Measurements from ENCODE around the gene GIGYF2. TPM values are rescaled to one million over a fixed set of nuclear protein-coding genes. Genes with fewer than 3 reads are reported as not detected.

The GIGYF2 gene
- total and polyA plus RNA-seq, 2 donors from 2014 or later, result 13.5 to 79.8 TPM

DNA sequence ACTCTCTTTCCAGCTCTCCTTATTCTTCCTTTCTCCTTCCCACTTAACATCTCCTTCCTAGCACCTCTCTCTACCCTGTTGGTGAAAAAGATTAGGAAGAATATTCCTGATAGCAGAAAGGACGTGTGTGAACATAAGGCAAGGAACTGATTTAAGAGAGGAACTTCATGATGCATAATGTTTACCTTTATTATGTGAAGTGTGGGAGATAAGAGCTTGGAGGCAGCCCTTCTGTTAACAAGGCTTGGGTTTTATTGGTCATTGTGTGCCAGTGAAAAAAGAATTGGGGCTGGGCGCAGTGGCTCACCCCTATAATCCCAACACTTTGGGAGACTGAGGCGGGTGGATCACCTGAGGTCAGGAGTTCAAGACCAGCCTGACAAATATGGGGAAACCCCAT is 44.8 kb downstream of the GIGYF2 start:
- intact Hi-C loops (cut with DNase I), result no loop called here
- Histone ChIP-seq H3K9me3 (ENCODE audit: control insufficient read depth in 2 of 3, insufficient read depth in 1 of 3, low read length in 3 of 3) (no peaks in the 10 kb centered on the region), H3K9ac (ENCODE audit: low read length in 3 of 3) (no peak overlapping the region), H3K4me3 (ENCODE audit: low read length in 3 of 3) (no peak overlapping the region), H3K27me3 (ENCODE audit: control insufficient read depth, insufficient read depth, low read length) (no peaks in the 10 kb centered on the region), H3K36me3 (ENCODE audit: control insufficient read depth in 2 of 3, insufficient read depth in 3 of 3, low read length in 3 of 3) (peaks cover 3 to 8% (median 4%) of the 10 kb centered on the region in 3 donors), H3K27ac (ENCODE audit: low read depth in 2 of 2, low read length in 2 of 2) (no peak overlapping the region), H3K4me1 (ENCODE audit: control insufficient read depth in 2 of 3, insufficient read depth in 2 of 3, low read depth in 1 of 3, low read length in 3 of 3) (no peaks in the 10 kb centered on the region)
- FAIRE-seq (no peak), DNase-seq (no peak)
- TF ChIP-seq, protein P1, sequence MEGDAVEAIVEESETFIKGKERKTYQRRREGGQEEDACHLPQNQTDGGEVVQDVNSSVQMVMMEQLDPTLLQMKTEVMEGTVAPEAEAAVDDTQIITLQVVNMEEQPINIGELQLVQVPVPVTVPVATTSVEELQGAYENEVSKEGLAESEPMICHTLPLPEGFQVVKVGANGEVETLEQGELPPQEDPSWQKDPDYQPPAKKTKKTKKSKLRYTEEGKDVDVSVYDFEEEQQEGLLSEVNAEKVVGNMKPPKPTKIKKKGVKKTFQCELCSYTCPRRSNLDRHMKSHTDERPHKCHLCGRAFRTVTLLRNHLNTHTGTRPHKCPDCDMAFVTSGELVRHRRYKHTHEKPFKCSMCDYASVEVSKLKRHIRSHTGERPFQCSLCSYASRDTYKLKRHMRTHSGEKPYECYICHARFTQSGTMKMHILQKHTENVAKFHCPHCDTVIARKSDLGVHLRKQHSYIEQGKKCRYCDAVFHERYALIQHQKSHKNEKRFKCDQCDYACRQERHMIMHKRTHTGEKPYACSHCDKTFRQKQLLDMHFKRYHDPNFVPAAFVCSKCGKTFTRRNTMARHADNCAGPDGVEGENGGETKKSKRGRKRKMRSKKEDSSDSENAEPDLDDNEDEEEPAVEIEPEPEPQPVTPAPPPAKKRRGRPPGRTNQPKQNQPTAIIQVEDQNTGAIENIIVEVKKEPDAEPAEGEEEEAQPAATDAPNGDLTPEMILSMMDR (IDR thresholded peaks at IDR 0.05; ENCODE audit: borderline replicate concordance, extremely low read depth, insufficient read depth), result no peak

DNA sequence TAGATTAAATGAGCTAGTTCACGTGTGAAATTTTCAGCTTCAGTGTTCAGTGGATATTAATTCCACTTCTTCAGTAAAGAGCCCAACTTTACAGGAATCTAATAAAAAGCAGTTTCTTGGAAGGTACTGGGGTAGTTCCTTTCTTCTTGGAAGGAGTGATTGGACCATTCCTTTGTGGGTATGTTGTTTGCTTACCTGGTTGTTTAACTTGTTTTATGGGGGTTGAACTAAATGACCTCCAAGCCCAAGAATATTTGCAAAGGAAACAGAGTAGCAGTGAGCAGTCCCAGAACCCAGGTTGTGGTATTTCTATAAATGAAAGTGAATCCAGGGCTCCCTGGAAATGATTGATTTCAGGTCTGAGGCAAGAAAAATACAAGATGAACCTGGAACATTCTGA is 47.8 kb downstream of the GIGYF2 start:
- H3K9me3 ChIP-seq (ENCODE audit: control insufficient read depth in 2 of 3, insufficient read depth in 1 of 3, low read length in 3 of 3), result no peaks in the 10 kb centered on the region
- TF ChIP-seq, protein P1 (IDR thresholded peaks at IDR 0.05; ENCODE audit: borderline replicate concordance, extremely low read depth, insufficient read depth), result no peak
- H3K27ac ChIP-seq (ENCODE audit: low read depth in 2 of 2, low read length in 2 of 2), result no peak overlapping the region
- no peak for DNase-seq
- peaks cover 5 to 20% (median 11%) of the 10 kb centered on the region in 3 donors for H3K36me3 ChIP-seq (ENCODE audit: control insufficient read depth in 2 of 3, insufficient read depth in 3 of 3, low read length in 3 of 3)
- intact Hi-C loops (cut with DNase I), result no loop called here
- no peak for FAIRE-seq
- no peak overlapping the region for H3K4me3 ChIP-seq (ENCODE audit: low read length in 3 of 3)
- H3K9ac ChIP-seq (ENCODE audit: low read length in 3 of 3), result no peak overlapping the region
- no peaks in the 10 kb centered on the region for H3K4me1 ChIP-seq (ENCODE audit: control insufficient read depth in 2 of 3, insufficient read depth in 2 of 3, low read depth in 1 of 3, low read length in 3 of 3)
- H3K27me3 ChIP-seq (ENCODE audit: control insufficient read depth, insufficient read depth, low read length), result no peaks in the 10 kb centered on the region

DNA sequence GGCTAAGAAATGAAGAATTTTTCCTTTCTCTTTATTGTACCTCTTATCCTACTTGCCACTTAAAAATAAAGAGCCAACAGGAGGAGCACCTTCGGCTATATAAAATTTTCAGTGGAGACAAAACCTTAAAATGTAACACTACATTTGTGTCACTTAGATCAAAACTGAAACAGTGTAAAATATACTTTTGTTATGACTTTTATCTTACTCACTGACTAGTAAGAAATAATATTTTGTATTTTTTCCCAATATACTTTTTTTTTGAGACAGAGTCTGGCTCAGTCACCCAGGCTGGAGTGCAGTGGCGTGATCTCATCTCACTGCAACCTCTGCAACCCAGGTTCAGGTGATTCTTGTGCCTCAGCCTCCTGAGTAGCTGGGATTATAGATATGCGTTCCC is 50.9 kb downstream of the GIGYF2 start:
- H3K9ac ChIP-seq (ENCODE audit: low read length in 3 of 3), result no peak overlapping the region
- FAIRE-seq (no peak), DNase-seq (no peak)
- intact Hi-C loops (cut with DNase I), result no loop called here
- H3K9me3 ChIP-seq (ENCODE audit: control insufficient read depth in 2 of 3, insufficient read depth in 1 of 3, low read length in 3 of 3), result no peaks in the 10 kb centered on the region
- peaks cover 7 to 34% (median 14%) of the 10 kb centered on the region in 3 donors for H3K36me3 ChIP-seq (ENCODE audit: control insufficient read depth in 2 of 3, insufficient read depth in 3 of 3, low read length in 3 of 3)
- TF ChIP-seq, protein P1 (IDR thresholded peaks at IDR 0.05; ENCODE audit: borderline replicate concordance, extremely low read depth, insufficient read depth), result no peak
- no peaks in the 10 kb centered on the region for H3K4me1 ChIP-seq (ENCODE audit: control insufficient read depth in 2 of 3, insufficient read depth in 2 of 3, low read depth in 1 of 3, low read length in 3 of 3)
- no peak overlapping the region for H3K4me3 ChIP-seq (ENCODE audit: low read length in 3 of 3)
- no peak overlapping the region for H3K27ac ChIP-seq (ENCODE audit: low read depth in 2 of 2, low read length in 2 of 2)
- H3K27me3 ChIP-seq (ENCODE audit: control insufficient read depth, insufficient read depth, low read length), result no peaks in the 10 kb centered on the region

DNA sequence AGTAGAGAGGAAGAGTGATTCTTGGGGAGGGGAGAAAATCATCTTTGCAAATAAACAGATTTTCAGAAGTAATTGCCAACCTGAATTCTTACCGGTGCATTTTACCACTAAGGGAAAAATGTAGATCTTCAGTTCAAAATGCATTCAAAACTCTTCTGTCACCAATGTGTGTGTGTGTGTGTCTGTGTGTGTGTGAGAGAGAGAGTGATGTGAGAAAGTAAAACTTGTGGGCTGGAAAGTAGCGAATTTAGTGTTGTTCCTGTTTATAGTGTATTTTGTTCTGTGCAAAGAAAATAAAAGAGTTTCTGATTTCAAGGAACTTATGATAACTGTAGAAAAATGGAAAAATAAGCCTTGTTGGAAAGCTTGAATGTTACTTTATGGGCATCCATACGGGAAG is 52.2 kb downstream of the GIGYF2 start:
- peaks cover 7 to 34% (median 14%) of the 10 kb centered on the region in 3 donors for H3K36me3 ChIP-seq (ENCODE audit: control insufficient read depth in 2 of 3, insufficient read depth in 3 of 3, low read length in 3 of 3)
- no peaks in the 10 kb centered on the region for H3K4me1 ChIP-seq (ENCODE audit: control insufficient read depth in 2 of 3, insufficient read depth in 2 of 3, low read depth in 1 of 3, low read length in 3 of 3)
- H3K4me3 ChIP-seq (ENCODE audit: low read length in 3 of 3), result no peak overlapping the region
- FAIRE-seq, result no peak
- no peak overlapping the region for H3K27ac ChIP-seq (ENCODE audit: low read depth in 2 of 2, low read length in 2 of 2)
- H3K9me3 ChIP-seq (ENCODE audit: control insufficient read depth in 2 of 3, insufficient read depth in 1 of 3, low read length in 3 of 3), result no peaks in the 10 kb centered on the region
- TF ChIP-seq, protein P1 (IDR thresholded peaks at IDR 0.05; ENCODE audit: borderline replicate concordance, extremely low read depth, insufficient read depth), result no peak
- H3K9ac ChIP-seq (ENCODE audit: low read length in 3 of 3), result no peak overlapping the region
- no peak for DNase-seq
- intact Hi-C loops (cut with DNase I), result no loop called here
- no peaks in the 10 kb centered on the region for H3K27me3 ChIP-seq (ENCODE audit: control insufficient read depth, insufficient read depth, low read length)
